LNCAP (cell line): ENCODE results near the gene TP53TG5.
A peak's percentile ranks its signal among the peaks of the same experiment; 100 is the strongest.

ENCODE experiments used
- TF ChIP-seq, protein P1 (sequence below): fragments of 450-650 bp; IDR thresholded peaks from 2 replicates; pipeline ENCODE4 v1.5.1; 2017; ENCODE audit warnings: mild to moderate bottlenecking

The TP53TG5 gene

GRCh38 chr20:45336530-45337366 lies 41.4 kb downstream of the TP53TG5 start:
- TF ChIP-seq, protein P1, sequence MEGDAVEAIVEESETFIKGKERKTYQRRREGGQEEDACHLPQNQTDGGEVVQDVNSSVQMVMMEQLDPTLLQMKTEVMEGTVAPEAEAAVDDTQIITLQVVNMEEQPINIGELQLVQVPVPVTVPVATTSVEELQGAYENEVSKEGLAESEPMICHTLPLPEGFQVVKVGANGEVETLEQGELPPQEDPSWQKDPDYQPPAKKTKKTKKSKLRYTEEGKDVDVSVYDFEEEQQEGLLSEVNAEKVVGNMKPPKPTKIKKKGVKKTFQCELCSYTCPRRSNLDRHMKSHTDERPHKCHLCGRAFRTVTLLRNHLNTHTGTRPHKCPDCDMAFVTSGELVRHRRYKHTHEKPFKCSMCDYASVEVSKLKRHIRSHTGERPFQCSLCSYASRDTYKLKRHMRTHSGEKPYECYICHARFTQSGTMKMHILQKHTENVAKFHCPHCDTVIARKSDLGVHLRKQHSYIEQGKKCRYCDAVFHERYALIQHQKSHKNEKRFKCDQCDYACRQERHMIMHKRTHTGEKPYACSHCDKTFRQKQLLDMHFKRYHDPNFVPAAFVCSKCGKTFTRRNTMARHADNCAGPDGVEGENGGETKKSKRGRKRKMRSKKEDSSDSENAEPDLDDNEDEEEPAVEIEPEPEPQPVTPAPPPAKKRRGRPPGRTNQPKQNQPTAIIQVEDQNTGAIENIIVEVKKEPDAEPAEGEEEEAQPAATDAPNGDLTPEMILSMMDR = no peak

GRCh38 chr20:45330476-45330875 lies 47.6 kb downstream of the TP53TG5 start:
- TF ChIP-seq, protein P1 = no peak

- TF ChIP-seq, protein P1 = no peak
These were observed 48.4 kb downstream of the TP53TG5 start for GRCh38 chr20:45329497-45330319.

DNA sequence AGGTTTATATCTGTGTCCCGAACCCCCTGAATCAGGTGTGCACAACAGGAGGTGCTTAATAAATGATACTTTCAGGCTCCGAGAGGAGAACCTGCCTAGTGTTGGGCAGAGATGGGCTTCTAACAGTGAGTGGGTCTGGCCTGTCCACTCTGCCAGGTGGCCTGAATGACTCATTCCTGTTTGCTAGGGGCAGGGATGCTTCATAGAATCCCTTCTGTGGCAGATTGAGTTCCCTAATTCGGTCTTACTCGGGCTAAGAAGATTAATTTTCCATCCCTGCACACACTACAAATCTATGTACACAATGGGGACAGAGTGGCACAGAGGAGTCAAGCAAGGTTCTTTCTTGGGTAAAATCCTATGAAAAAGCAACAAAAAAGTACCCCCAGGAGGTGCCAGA lies 49.7 kb downstream of the TP53TG5 start:
- TF ChIP-seq, protein P1 = no peak

DNA sequence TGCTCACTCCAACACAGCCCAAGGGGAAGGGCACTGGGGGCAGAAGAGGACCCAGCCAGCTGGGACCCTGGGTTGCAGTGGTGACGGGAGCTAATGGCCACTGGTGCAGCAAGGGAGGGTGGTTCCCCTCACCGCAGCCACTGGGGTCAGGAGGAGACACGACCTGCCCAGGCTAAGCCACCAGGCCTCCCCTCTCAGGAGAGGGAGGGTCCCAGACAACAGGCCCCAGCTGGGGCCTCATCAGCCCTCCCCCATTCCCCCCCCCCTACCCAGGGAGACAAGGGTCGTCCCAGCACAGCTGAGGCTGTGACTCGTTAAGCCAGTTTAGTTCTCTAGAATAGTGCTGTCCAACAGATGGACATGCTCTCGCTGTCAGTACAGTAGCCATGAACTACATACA lies 52.8 kb downstream of the TP53TG5 start:
- TF ChIP-seq, protein P1 = no peak

- TF ChIP-seq, protein P1 = no peak
These were observed 54.4 kb downstream of the TP53TG5 start for GRCh38 chr20:45323731-45324130.

- TF ChIP-seq, protein P1 = peak; percentile 54; the same call in 1 of the 2 replicates
These were observed 55.2 kb downstream of the TP53TG5 start for GRCh38 chr20:45322952-45323383.
